Measurements from ENCODE around the gene ZNHIT6.
"Not testable (repeated sequence)": the region's sequence is repeated elsewhere in the genome, so short reads cannot be mapped to it uniquely, and the experiment has no call there.

The ZNHIT6 gene

GRCh38 chr1:85707990-85708828, at the start of gene ZNHIT6:
Gene ZNHIT6, minus strand, starts transcription at chr1:85708433. Its CDS starts 149 bp downstream, at chr1:85708284.
- DNase-seq (ENCODE audit: low read depth): peak; percentile 82

- DNase-seq (ENCODE audit: low read depth): no peak
These were observed 48.6 kb upstream of the ZNHIT6 start for GRCh38 chr1:85756864-85757263.

- no peak for DNase-seq (ENCODE audit: low read depth)
These were observed 39.9 kb upstream of the ZNHIT6 start for GRCh38 chr1:85748120-85748519.

GRCh38 chr1:85746777-85747176, 38.5 kb upstream of the ZNHIT6 start:
- DNase-seq (ENCODE audit: low read depth): no peak

GRCh38 chr1:85743814-85744213, 35.6 kb upstream of the ZNHIT6 start:
- no peak for DNase-seq (ENCODE audit: low read depth)

GRCh38 chr1:85734931-85735330, 26.7 kb upstream of the ZNHIT6 start:
- DNase-seq (ENCODE audit: low read depth): no peak

- DNase-seq (ENCODE audit: low read depth): no peak
These were observed 10.6 kb upstream of the ZNHIT6 start for GRCh38 chr1:85718678-85719340.

GRCh38 chr1:85714418-85715114, 6.3 kb upstream of the ZNHIT6 start:
- DNase-seq (ENCODE audit: low read depth): not testable (repeated sequence)

- no peak for DNase-seq (ENCODE audit: low read depth)
These were observed 595 bp upstream of the ZNHIT6 start for GRCh38 chr1:85708829-85709227.

GRCh38 chr1:85707267-85707989, 805 bp downstream of the ZNHIT6 start:
- DNase-seq (ENCODE audit: low read depth): no peak

GRCh38 chr1:85705940-85706339, 2.3 kb downstream of the ZNHIT6 start:
- DNase-seq (ENCODE audit: low read depth): no peak

- no peak for DNase-seq (ENCODE audit: low read depth)
These were observed 7.8 kb downstream of the ZNHIT6 start for GRCh38 chr1:85700422-85700821.

GRCh38 chr1:85697895-85698294, 10.3 kb downstream of the ZNHIT6 start:
- no peak for DNase-seq (ENCODE audit: low read depth)

GRCh38 chr1:85692730-85693314, 15.4 kb downstream of the ZNHIT6 start:
- no peak for DNase-seq (ENCODE audit: low read depth)

- no peak for DNase-seq (ENCODE audit: low read depth)
These were observed 18.3 kb downstream of the ZNHIT6 start for GRCh38 chr1:85689775-85690404.

GRCh38 chr1:85683292-85684025, 24.8 kb downstream of the ZNHIT6 start:
- DNase-seq (ENCODE audit: low read depth): no peak

- no peak for DNase-seq (ENCODE audit: low read depth)
These were observed 27.1 kb downstream of the ZNHIT6 start for GRCh38 chr1:85681087-85681486.

- DNase-seq (ENCODE audit: low read depth): no peak
These were observed 30.0 kb downstream of the ZNHIT6 start for GRCh38 chr1:85678193-85678592.

- DNase-seq (ENCODE audit: low read depth): no peak
These were observed 30.6 kb downstream of the ZNHIT6 start for GRCh38 chr1:85677656-85678055.

GRCh38 chr1:85672031-85672660, 36.1 kb downstream of the ZNHIT6 start:
- DNase-seq (ENCODE audit: low read depth): no peak

Measured in T-helper 22 cell (primary cell).